ENCODE data around the gene KCNE4. TPM values are rescaled to one million over a fixed set of nuclear protein-coding genes. Genes with fewer than 3 reads are reported as not detected.
"Not testable (repeated sequence)": the region's sequence is repeated elsewhere in the genome, so short reads cannot be mapped to it uniquely, and the experiment has no call there.

The KCNE4 gene
- total and polyA plus RNA-seq, 8 donors = 0.75 to 25.2 (median 2.2) TPM

- Histone ChIP-seq H3K27ac (no peak overlapping the region), H3K4me3 (no peak overlapping the region), H3K36me3 (no peaks in the 10 kb centered on the region), H3K9me3 (no peaks in the 10 kb centered on the region), H3K27me3 (no peaks in the 10 kb centered on the region), H3K4me1 (no peaks in the 10 kb centered on the region)
- no peak for TF ChIP-seq CTCF (IDR thresholded peaks at IDR 0.05)
- FAIRE-seq (no peak), ATAC-seq (no peak), DNase-seq (no peak)
- intact Hi-C loops (cut with DNase I) = no loop called here
- WGBS, 2 donors = 74 to 75% methylated on average over 6 of the region's 6 CpGs
These were observed 24.6 kb downstream of the KCNE4 start for GRCh38 chr2:223076573-223076972.

GRCh38 chr2:223078482-223078881, 26.5 kb downstream of the KCNE4 start:
- no peak for DNase-seq
- ATAC-seq = no peak
- WGBS, 2 donors = 82 to 100% methylated on average over 1 of the region's 1 CpG
- no peak overlapping the region for H3K27ac ChIP-seq
- H3K27me3 ChIP-seq = no peaks in the 10 kb centered on the region
- FAIRE-seq = no peak
- no peaks in the 10 kb centered on the region for H3K36me3 ChIP-seq
- H3K4me3 ChIP-seq = no peak overlapping the region
- TF ChIP-seq CTCF (IDR thresholded peaks at IDR 0.05) = no peak
- intact Hi-C loops (cut with DNase I) = no loop called here
- H3K4me1 ChIP-seq = no peaks in the 10 kb centered on the region
- H3K9me3 ChIP-seq = no peaks in the 10 kb centered on the region

- Histone ChIP-seq H3K27ac (no peak overlapping the region), H3K4me3 (no peak overlapping the region), H3K36me3 (no peaks in the 10 kb centered on the region), H3K9me3 (no peaks in the 10 kb centered on the region), H3K4me1 (no peaks in the 10 kb centered on the region), H3K27me3 (no peaks in the 10 kb centered on the region)
- intact Hi-C loops (cut with DNase I) = no loop called here
- WGBS, 2 donors = 76 to 77% methylated on average over 2 of the region's 2 CpGs
- no peak for FAIRE-seq
- no peak for DNase-seq
- no peak for ATAC-seq
- no peak for TF ChIP-seq CTCF (IDR thresholded peaks at IDR 0.05)
These were observed 27.4 kb downstream of the KCNE4 start for GRCh38 chr2:223079378-223079777.

DNA sequence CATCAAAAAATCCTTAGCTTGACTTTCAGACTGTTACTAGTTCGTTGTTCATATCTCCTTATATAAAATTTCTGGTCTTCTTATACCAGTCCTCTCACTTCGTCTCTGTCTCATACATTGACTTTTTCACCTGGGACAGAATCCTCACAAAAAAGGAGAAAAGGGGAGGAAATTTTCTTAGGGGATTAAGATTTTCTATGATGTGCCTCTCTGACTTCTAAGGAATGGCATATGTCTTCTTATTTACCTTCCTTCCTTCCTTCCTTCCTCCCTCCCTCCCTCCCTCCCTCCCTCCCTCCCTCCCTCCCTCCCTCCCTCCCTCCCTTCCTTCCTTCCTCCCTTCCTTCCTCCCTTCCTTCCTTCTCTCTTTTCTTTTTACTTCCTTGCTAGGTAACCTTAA, 27.9 kb downstream of the KCNE4 start:
- ATAC-seq = no peak

DNA sequence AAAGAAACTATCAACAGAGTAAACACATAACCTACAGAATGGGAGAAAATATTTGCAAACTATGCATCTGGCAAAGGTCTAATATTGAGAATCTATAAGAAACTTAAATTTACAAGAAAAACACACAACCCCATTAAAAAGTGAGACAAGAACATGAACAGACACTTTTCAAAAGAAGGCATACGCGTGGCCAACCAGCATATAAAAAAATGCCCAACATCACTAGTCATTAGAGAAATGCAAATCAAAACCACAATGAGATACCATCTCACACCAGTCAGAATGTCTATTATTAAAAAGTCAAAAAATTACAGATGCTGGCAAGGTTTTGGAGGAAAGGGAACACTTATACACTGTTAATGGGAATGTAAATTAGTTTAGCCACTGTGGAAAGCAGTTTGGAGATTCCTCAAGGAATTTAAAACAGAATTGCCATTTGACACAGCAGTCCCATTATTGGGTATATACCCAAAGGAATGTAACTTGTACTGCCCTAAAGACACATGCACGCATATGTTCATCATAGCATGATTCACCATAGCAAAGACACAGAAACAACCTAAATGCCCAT, 28.9 kb downstream of the KCNE4 start:
- H3K4me1 ChIP-seq; ATAC-seq; DNase-seq; intact Hi-C loops (cut with DNase I); H3K27me3 ChIP-seq; FAIRE-seq; H3K36me3 ChIP-seq; H3K27ac ChIP-seq; H3K9me3 ChIP-seq; H3K4me3 ChIP-seq: not testable (repeated sequence)
- 63 to 79% methylated on average over 3 of the region's 3 CpGs for WGBS, 2 donors

More for the DNA sequence above, 27.9 kb downstream of the KCNE4 start:
- Histone ChIP-seq H3K27me3 (no peaks in the 10 kb centered on the region), H3K4me1 (no peaks in the 10 kb centered on the region), H3K36me3 (no peaks in the 10 kb centered on the region), H3K9me3 (no peaks in the 10 kb centered on the region), H3K27ac (no peak overlapping the region), H3K4me3 (no peak overlapping the region)
- FAIRE-seq (no peak), DNase-seq (no peak)
- WGBS, 2 donors = 80 to 94% methylated on average over 2 of the region's 2 CpGs
- intact Hi-C loops (cut with DNase I) = no loop called here
- no peak for TF ChIP-seq CTCF (IDR thresholded peaks at IDR 0.05)
